IMR-90 (cell line): ENCODE measurements around the gene SLC6A9. TPM values are rescaled to one million over a fixed set of nuclear protein-coding genes. Genes with fewer than 3 reads are reported as not detected.

ENCODE experiments used
- ATAC-seq: fragments of 200-7000 bp; cut with Tn5 transposase; 2 replicates; pipeline ENCODE4 v1.9.1; 2020; ENCODE audit warnings: low read depth, mild to moderate bottlenecking, moderate library complexity
- BruUV-seq: library from RNA; stranded (reverse); fragments of 400-500 nt; replicated peaks from 2 replicates; lab custom pipeline; 2021; lab: Mats Ljungman, UMichigan
- CTCF ChIA-PET: fragments of 300-600 bp; formaldehyde crosslinking; extraction: SDS; loops from one replicate; lab custom pipeline; 2021; ENCODE audit warnings: antibody characterized with exemption; lab: Yijun Ruan, JAX
- POLR2A ChIA-PET: fragments of 300-600 bp; sonication (Branson Sonifier 250); formaldehyde crosslinking; loops from one replicate; lab custom pipeline; 2022; ENCODE audit warnings: antibody characterized with exemption; ENCODE audit not compliant: unreplicated experiment; lab: Charles Lee
- DNase-seq: peaks from one replicate; pipeline ENCODE4 v3.0.0; 2013
- H2AFZ ChIP-seq: replicated peaks from 2 replicates; pipeline ENCODE3; 2013; ENCODE audit warnings: low read length, mild to moderate bottlenecking; ENCODE audit not compliant: poor library complexity
- H2AK5ac ChIP-seq: 2 replicates; pipeline ENCODE4 v1.6.1; 2013; ENCODE audit warnings: low read depth, low read length, inconsistent platforms
- H2AK9ac ChIP-seq: replicated peaks from 2 replicates; pipeline ENCODE3; 2013; ENCODE audit warnings: mild to moderate bottlenecking, low read depth, low read length, moderate library complexity; ENCODE audit not compliant: poor library complexity
- H2BK120ac ChIP-seq: 2 replicates; pipeline ENCODE4 v1.6.1; 2013; ENCODE audit warnings: low read depth, low read length, inconsistent platforms
- H2BK15ac ChIP-seq: 3 replicates; pipeline ENCODE4 v1.6.1; 2013; ENCODE audit warnings: low read depth, low read length, inconsistent platforms
- H2BK20ac ChIP-seq: 2 replicates; pipeline ENCODE4 v1.6.1; 2013; ENCODE audit warnings: low read depth, mild to moderate bottlenecking, inconsistent platforms, low read length, moderate library complexity
- H2BK5ac ChIP-seq: 2 replicates; pipeline ENCODE4 v1.6.1; 2013; ENCODE audit warnings: mild to moderate bottlenecking, low read depth, low read length, inconsistent platforms; ENCODE audit not compliant: poor library complexity, severe bottlenecking
- H3K14ac ChIP-seq: replicated peaks from 2 replicates; pipeline ENCODE4 v1.6.1; 2013; ENCODE audit warnings: low read depth, low read length, inconsistent platforms
- H3K18ac ChIP-seq: 2 replicates; pipeline ENCODE4 v1.6.1; 2013; ENCODE audit warnings: low read depth, low read length, control low read depth
- H3K23ac ChIP-seq: 2 replicates; pipeline ENCODE4 v1.6.1; 2013; ENCODE audit warnings: low read depth, low read length, inconsistent platforms
- H3K27ac ChIP-seq: 2 replicates; pipeline ENCODE4 v1.5.1; 2013; ENCODE audit warnings: mild to moderate bottlenecking, control low read depth, low read length; ENCODE audit not compliant: insufficient read depth
- H3K27me3 ChIP-seq: 2 replicates; pipeline ENCODE4 v1.6.1; 2013; ENCODE audit warnings: low read length; ENCODE audit not compliant: control insufficient read depth, insufficient read depth
- H3K36me3 ChIP-seq: 2 replicates; pipeline ENCODE4 v1.6.1; 2013; ENCODE audit warnings: low read length, mixed read lengths; ENCODE audit not compliant: control insufficient read depth, insufficient read depth
- H3K4ac ChIP-seq: 2 replicates; pipeline ENCODE4 v1.6.1; 2013; ENCODE audit warnings: low read depth, low read length, inconsistent platforms
- H3K4me1 ChIP-seq: 2 replicates; pipeline ENCODE4 v1.6.1; 2013; ENCODE audit warnings: low read length, mixed read lengths; ENCODE audit not compliant: control insufficient read depth, insufficient read depth
- H3K4me2 ChIP-seq: 2 replicates; pipeline ENCODE4 v1.6.1; 2013; ENCODE audit warnings: low read depth, mild to moderate bottlenecking, control low read depth, low read length, moderate library complexity
- H3K4me3 ChIP-seq: 2 replicates; pipeline ENCODE4 v1.5.1; 2013; ENCODE audit warnings: low read depth, mild to moderate bottlenecking, control low read depth, low read length, moderate library complexity; ENCODE audit not compliant: insufficient read depth
- H3K56ac ChIP-seq: 2 replicates; pipeline ENCODE4 v1.6.1; 2013; ENCODE audit warnings: low read length, inconsistent platforms; ENCODE audit not compliant: insufficient read depth; ENCODE audit errors: extremely low read depth
- H3K79me1 ChIP-seq, 2 experiments: 2 replicates each; pipeline ENCODE4 v1.6.1; 2013; ENCODE audit warnings: low read length in 2 of 2, inconsistent platforms in 1 of 2, low read depth in 1 of 2
- H3K9ac ChIP-seq: 2 replicates; pipeline ENCODE4 v1.6.1; 2013; ENCODE audit warnings: low read depth, low read length, control low read depth
- H3K9me1 ChIP-seq: 2 replicates; pipeline ENCODE4 v1.6.1; 2013; ENCODE audit warnings: low read length, inconsistent platforms; ENCODE audit not compliant: insufficient read depth
- H3K9me3 ChIP-seq: 2 replicates; pipeline ENCODE4 v1.6.1; 2013; ENCODE audit warnings: low read length; ENCODE audit not compliant: control insufficient read depth, insufficient read depth
- H4K20me1 ChIP-seq: 2 replicates; pipeline ENCODE4 v1.6.1; 2013; ENCODE audit warnings: low read length, inconsistent platforms; ENCODE audit not compliant: insufficient read depth
- H4K5ac ChIP-seq: 2 replicates; pipeline ENCODE4 v1.6.1; 2013; ENCODE audit warnings: mild to moderate bottlenecking, low read depth, low read length, control low read depth
- H4K8ac ChIP-seq, 2 experiments: 2 replicates each; pipeline ENCODE4 v1.6.1; 2013; ENCODE audit warnings: low read depth in 2 of 2, low read length in 2 of 2, control low read depth in 1 of 2, inconsistent platforms in 1 of 2
- H4K91ac ChIP-seq: 2 replicates; pipeline ENCODE4 v1.6.1; 2013; ENCODE audit warnings: low read depth, low read length, inconsistent platforms; ENCODE audit not compliant: insufficient read depth
- BHLHE40 ChIP-seq: fragments of 150-350 bp; IDR thresholded peaks from 2 replicates; pipeline ENCODE4 v1.6.1; 2016; ENCODE audit warnings: mild to moderate bottlenecking, low read depth, low read length
- CHD1 ChIP-seq: IDR thresholded peaks from 2 replicates; pipeline ENCODE4 v1.6.1; 2012; ENCODE audit warnings: low read depth, low read length, improper control_type of control experiment
- FOS ChIP-seq: fragments of 150-350 bp; IDR thresholded peaks from 2 replicates; pipeline ENCODE4 v1.6.1; 2016; ENCODE audit warnings: low read depth, low read length
- MAFK ChIP-seq: IDR thresholded peaks from 2 replicates; pipeline ENCODE4 v1.6.1; 2012; ENCODE audit warnings: low read depth, low read length, improper control_type of control experiment
- MAZ ChIP-seq: IDR thresholded peaks from 2 replicates; pipeline ENCODE4 v1.6.1; 2012; ENCODE audit warnings: low read depth, mild to moderate bottlenecking, low read length, improper control_type of control experiment, moderate library complexity, borderline replicate concordance
- MXI1 ChIP-seq: IDR thresholded peaks from 2 replicates; pipeline ENCODE4 v1.6.1; 2012; ENCODE audit warnings: low read depth, mild to moderate bottlenecking, low read length, moderate library complexity, borderline replicate concordance
- POLR2A ChIP-seq: IDR thresholded peaks from 2 replicates; pipeline ENCODE4 v1.6.1; 2012; ENCODE audit warnings: mild to moderate bottlenecking, low read depth, low read length
- RCOR1 ChIP-seq: IDR thresholded peaks from 2 replicates; pipeline ENCODE4 v1.6.1; 2012; ENCODE audit warnings: mild to moderate bottlenecking, low read length, improper control_type of control experiment; ENCODE audit not compliant: insufficient replicate concordance
- SMC3 ChIP-seq: fragments of 150-350 bp; IDR thresholded peaks from 2 replicates; pipeline ENCODE4 v1.6.1; 2016; ENCODE audit warnings: low read depth, mild to moderate bottlenecking, antibody characterized with exemption, low read length, moderate library complexity
- WGBS, 2 experiments: methylation state at CpG; one replicate each; pipeline versions ENCODE4 v1.1.5 to v1.1.7; 2013; ENCODE audit warnings: missing lambda C conversion rate in 2 of 2; ENCODE audit not compliant: insufficient read length in 1 of 2; ENCODE audit errors: extremely low coverage in 2 of 2; 5-methylcytosine and 5-hydroxymethylcytosine counted together
- dilution Hi-C: fragments of 300-500 bp; cut with HindIII; formaldehyde crosslinking; loops from one replicate; pipeline ENCODE4 v1.14.3; 2018; ENCODE audit warnings: low sequenced_read_pairs; ENCODE audit not compliant: unreplicated experiment
- in situ Hi-C: fragments of 300-500 bp; cut with MboI; formaldehyde crosslinking; loops from 3 replicates; pipeline ENCODE4 v1.14.3; 2019; ENCODE audit warnings: low sequenced_read_pairs, inconsistent platforms, mixed read lengths
- intact Hi-C: fragments of 100-400 bp; cut with micrococcal nuclease; formaldehyde crosslinking; loops from 2 replicates; pipeline ENCODE4 v1.10.0; 2022
- polyA plus RNA-seq, 3 experiments: library from polyadenylated mRNA; depleted of rRNA; stranded (reverse); fragments of >200 nt; gene quantifications; 2 replicates each; pipeline ENCODE4 v1.2.3, GENCODE V29; 2012; ENCODE audit warnings: low replicate concordance in 1 of 3
- total RNA-seq: library from RNA; depleted of rRNA; stranded (reverse); fragments of >200 nt; gene quantifications from 2 replicates; pipeline ENCODE4 v1.2.3, GENCODE V29; 2012
- TF ChIP-seq, protein P1 (sequence below): conservative IDR thresholded peaks from 2 replicates; pipeline ENCODE4 v1.5.1; 2012; ENCODE audit warnings: mild to moderate bottlenecking, low read depth, low read length, improper control_type of control experiment
- TF ChIP-seq, protein P2 (sequence below): fragments of 150-350 bp; IDR thresholded peaks from 2 replicates; pipeline ENCODE4 v1.6.1; 2017; ENCODE audit warnings: mild to moderate bottlenecking, antibody characterized with exemption, low read length, low read depth

Gene SLC6A9
- total and polyA plus RNA-seq, 2 of the 4 experiments (the other 2 are of a cell fraction): 2.0 to 6.6 TPM

DNA sequence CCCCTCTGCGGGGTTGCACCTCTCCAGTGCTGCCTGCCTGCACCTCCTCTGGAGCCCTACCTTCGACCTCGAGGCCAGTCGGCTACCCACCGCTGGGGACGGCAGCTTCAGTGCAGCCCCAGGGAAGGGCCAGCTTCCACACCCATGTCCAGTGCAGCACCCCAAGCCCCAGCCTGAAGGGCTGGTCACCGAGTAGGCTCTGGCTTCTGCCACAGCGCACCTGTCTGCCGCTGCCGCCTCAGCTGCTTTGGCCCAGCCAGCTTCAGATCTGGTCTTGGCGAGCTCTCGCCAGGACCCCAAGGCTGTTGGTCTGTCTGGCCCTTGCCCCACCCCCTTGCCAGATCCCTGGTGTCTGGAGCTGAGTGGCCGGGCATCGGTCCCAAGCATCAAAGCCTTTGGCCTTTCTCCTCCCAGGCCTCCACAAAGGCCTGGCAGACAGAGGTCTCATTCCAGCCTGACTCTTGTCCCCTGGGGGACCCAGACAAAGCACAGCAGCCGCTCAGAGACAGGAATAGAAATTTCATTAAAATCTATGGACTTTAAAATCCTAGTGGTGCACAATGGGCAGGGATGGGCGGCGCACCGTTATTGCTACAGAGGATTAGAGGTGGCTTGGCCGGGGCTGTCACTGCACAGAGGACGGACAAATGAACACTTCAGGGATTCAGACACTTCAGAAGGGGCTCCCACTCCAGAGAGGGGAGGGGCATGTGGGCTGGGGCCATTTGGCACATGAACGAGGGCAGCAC lies 35.1 kb downstream of the SLC6A9 start:
- no peak overlapping the region for H3K27ac ChIP-seq
- no peak overlapping the region for H3K23ac ChIP-seq
- no peak overlapping the region for H4K5ac ChIP-seq
- intact Hi-C loops (no loop called here), in situ Hi-C loops (no loop called here), dilution Hi-C loops (no loop called here)
- 94% methylated on average over 8 of the region's 21 CpGs; no CpG with 5 or more reads in 1 of the 2 experiments for WGBS, 2 experiments
- H3K4me1 ChIP-seq: 0 out of 2 replicates have a peak, but pooled peaks cover 3% of the 10 kb centered on the region
- ChIA-PET CTCF (interaction anchor here (1.4 kb wide), 1 partner anchor 10 kb away, joined by 5 read pairs; no protein-coding TSS in a partner anchor), POLR2A (no interaction called here)
- no peak for ATAC-seq
- no peak overlapping the region for H3K4ac ChIP-seq
- H2BK5ac ChIP-seq: no peak overlapping the region
- H3K9ac ChIP-seq: no peak overlapping the region
- no peak overlapping the region for H2BK120ac ChIP-seq
- H4K8ac ChIP-seq: no peak overlapping the region
- no peak overlapping the region for H3K4me3 ChIP-seq
- H3K27me3 ChIP-seq: no peaks in the 10 kb centered on the region
- DNase-seq: no peak
- H3K14ac ChIP-seq: no peak overlapping the region
- H2AFZ ChIP-seq: no peak overlapping the region
- H2BK20ac ChIP-seq: no peak overlapping the region
- H3K9me3 ChIP-seq: no peaks in the 10 kb centered on the region
- H3K79me1 ChIP-seq: no peaks in the 10 kb centered on the region
- no peak overlapping the region for H3K18ac ChIP-seq
- H2BK15ac ChIP-seq: no peak overlapping the region
- H4K91ac ChIP-seq: no peak overlapping the region
- no peaks in the 10 kb centered on the region for H4K20me1 ChIP-seq
- BruUV-seq: no TSS peak
- TF ChIP-seq BHLHE40 (no peak), MAZ (no peak), SMC3 (no peak), FOS (no peak), MXI1 (no peak), POLR2A (no peak), RCOR1 (no peak), CHD1 (no peak), MAFK (no peak)
- TF ChIP-seq, protein P1, sequence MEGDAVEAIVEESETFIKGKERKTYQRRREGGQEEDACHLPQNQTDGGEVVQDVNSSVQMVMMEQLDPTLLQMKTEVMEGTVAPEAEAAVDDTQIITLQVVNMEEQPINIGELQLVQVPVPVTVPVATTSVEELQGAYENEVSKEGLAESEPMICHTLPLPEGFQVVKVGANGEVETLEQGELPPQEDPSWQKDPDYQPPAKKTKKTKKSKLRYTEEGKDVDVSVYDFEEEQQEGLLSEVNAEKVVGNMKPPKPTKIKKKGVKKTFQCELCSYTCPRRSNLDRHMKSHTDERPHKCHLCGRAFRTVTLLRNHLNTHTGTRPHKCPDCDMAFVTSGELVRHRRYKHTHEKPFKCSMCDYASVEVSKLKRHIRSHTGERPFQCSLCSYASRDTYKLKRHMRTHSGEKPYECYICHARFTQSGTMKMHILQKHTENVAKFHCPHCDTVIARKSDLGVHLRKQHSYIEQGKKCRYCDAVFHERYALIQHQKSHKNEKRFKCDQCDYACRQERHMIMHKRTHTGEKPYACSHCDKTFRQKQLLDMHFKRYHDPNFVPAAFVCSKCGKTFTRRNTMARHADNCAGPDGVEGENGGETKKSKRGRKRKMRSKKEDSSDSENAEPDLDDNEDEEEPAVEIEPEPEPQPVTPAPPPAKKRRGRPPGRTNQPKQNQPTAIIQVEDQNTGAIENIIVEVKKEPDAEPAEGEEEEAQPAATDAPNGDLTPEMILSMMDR: no peak
- TF ChIP-seq, protein P2, sequence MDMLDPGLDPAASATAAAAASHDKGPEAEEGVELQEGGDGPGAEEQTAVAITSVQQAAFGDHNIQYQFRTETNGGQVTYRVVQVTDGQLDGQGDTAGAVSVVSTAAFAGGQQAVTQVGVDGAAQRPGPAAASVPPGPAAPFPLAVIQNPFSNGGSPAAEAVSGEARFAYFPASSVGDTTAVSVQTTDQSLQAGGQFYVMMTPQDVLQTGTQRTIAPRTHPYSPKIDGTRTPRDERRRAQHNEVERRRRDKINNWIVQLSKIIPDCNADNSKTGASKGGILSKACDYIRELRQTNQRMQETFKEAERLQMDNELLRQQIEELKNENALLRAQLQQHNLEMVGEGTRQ: no peak
- no peak overlapping the region for H3K56ac ChIP-seq
- no peak overlapping the region for H2AK5ac ChIP-seq
- H3K9me1 ChIP-seq: no peaks in the 10 kb centered on the region
- peaks cover 16% of the 10 kb centered on the region; the same call in 1 of the 2 replicates for H3K36me3 ChIP-seq
- H2AK9ac ChIP-seq: no peak overlapping the region
- H3K4me2 ChIP-seq: no peak overlapping the region
